ENCODE data around the gene ATP13A2.

- TF ChIP-seq, protein P1, sequence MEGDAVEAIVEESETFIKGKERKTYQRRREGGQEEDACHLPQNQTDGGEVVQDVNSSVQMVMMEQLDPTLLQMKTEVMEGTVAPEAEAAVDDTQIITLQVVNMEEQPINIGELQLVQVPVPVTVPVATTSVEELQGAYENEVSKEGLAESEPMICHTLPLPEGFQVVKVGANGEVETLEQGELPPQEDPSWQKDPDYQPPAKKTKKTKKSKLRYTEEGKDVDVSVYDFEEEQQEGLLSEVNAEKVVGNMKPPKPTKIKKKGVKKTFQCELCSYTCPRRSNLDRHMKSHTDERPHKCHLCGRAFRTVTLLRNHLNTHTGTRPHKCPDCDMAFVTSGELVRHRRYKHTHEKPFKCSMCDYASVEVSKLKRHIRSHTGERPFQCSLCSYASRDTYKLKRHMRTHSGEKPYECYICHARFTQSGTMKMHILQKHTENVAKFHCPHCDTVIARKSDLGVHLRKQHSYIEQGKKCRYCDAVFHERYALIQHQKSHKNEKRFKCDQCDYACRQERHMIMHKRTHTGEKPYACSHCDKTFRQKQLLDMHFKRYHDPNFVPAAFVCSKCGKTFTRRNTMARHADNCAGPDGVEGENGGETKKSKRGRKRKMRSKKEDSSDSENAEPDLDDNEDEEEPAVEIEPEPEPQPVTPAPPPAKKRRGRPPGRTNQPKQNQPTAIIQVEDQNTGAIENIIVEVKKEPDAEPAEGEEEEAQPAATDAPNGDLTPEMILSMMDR (IDR thresholded peaks at IDR 0.05), result no peak
- TF ChIP-seq EZH2 (IDR thresholded peaks at IDR 0.05), result no peak
Measured at GRCh38 chr1:17031436-17031835, 19.7 kb upstream of the ATP13A2 start.

Data from neural progenitor cell (in vitro differentiated cells).